Naive thymus-derived CD8-positive, alpha-beta T cell (primary cell): ENCODE measurements around the gene KIF13A. TPM values are rescaled to one million over a fixed set of nuclear protein-coding genes. Genes with fewer than 3 reads are reported as not detected.
"Not testable (repeated sequence)": the region's sequence is repeated elsewhere in the genome, so short reads cannot be mapped to it uniquely, and the experiment has no call there.

Source experiments
- ATAC-seq, 2 donors: fragments of 150-1000 bp; cut with Tn5 transposase in 1 of 2; sonication (Bioruptor Pico), chemical (Tn5 transposase) in 1 of 2; 1 replicate in 1 of 2; 2 replicates in 1 of 2; pipeline ENCODE4 v1.10.0; 2021; ENCODE audit warnings: mild to moderate bottlenecking in 2 of 2, moderate library complexity in 2 of 2
- POLR2A ChIA-PET: fragments of 350-600 bp; sonication (Branson Sonifier 250); formaldehyde crosslinking; loops from one replicate; lab custom pipeline; 2021; ENCODE audit warnings: antibody characterized with exemption; lab: Charles Lee
- DNase-seq, 10 donors: peaks; one replicate each; pipeline versions ENCODE4 v3.0.0 to v3.0.0-alpha.2; 2020 to 2022
- H3K27ac Mint-ChIP-seq, 10 donors: one replicate each; pipeline ENCODE4 v1.8.0; 2020 to 2022; ENCODE audit warnings: mild to moderate bottlenecking in 10 of 10, mixed read lengths in 10 of 10, moderate library complexity in 4 of 10, inconsistent platforms in 1 of 10
- H3K27me3 Mint-ChIP-seq, 5 donors: one replicate each; pipeline ENCODE4 v1.8.0; 2021 to 2022; ENCODE audit warnings: mixed read lengths in 5 of 5
- H3K36me3 Mint-ChIP-seq, 3 donors: one replicate each; pipeline ENCODE4 v1.8.0; 2020 to 2022; ENCODE audit warnings: mixed read lengths in 3 of 3, mild to moderate bottlenecking in 2 of 3, inconsistent platforms in 1 of 3
- H3K4me1 Mint-ChIP-seq, 4 donors: one replicate each; pipeline ENCODE4 v1.8.0; 2021 to 2022; ENCODE audit warnings: mixed read lengths in 4 of 4
- H3K4me3 Mint-ChIP-seq, 10 donors: one replicate each; pipeline ENCODE4 v1.8.0; 2020 to 2022; ENCODE audit warnings: mild to moderate bottlenecking in 10 of 10, mixed read lengths in 10 of 10, moderate library complexity in 6 of 10, inconsistent platforms in 1 of 10
- H3K9me3 Mint-ChIP-seq, 9 donors: one replicate each; pipeline ENCODE4 v1.8.0; 2020 to 2022; ENCODE audit warnings: mixed read lengths in 9 of 9, mild to moderate bottlenecking in 3 of 9, inconsistent platforms in 1 of 9, moderate library complexity in 1 of 9
- polyA plus RNA-seq, 3 donors: library from polyadenylated mRNA; unstranded; fragments of 300-500 nt; fragmentation: Illumina TruSeq; gene quantifications; one replicate each; pipeline ENCODE4 v1.2.3, GENCODE V29; 2021
- total RNA-seq, 8 experiments: library from RNA in 2 of 8; stranded (reverse) in 2 of 8; gene quantifications; one replicate each; pipeline ENCODE4 v1.2.3 and lab custom pipeline; 2021 to 2026

KIF13A gene
- total and polyA plus RNA-seq, 5 experiments from 2014 or later = 0.49 to 0.81 TPM; not detected in 3

DNA sequence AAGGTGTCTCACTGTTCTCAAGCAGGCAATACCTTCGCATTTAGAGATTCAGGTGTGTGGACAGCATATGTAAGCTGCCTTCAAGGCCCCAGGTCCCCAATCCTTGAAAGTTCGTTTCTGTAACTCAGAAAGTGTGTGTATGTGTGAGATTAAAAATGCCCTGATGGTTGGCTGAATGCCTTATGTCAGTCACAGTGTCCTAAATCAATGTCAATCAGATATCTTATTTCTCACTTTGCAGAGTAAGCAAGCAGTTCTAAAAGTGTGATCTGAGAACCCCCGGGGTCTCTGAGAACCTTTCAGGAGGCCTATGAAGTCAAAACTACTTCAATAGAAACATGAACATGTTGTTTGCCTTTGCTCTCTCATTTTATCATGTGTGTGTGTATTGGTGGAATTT is 157.5 kb downstream of the KIF13A start:
- DNase-seq = no peak
- Mint-ChIP-seq H3K27me3 (peaks cover 0 to 5% (median 2%) of the 10 kb centered on the region in 5 donors), H3K4me1 (no peaks in the 10 kb centered on the region), H3K9me3 (no peaks in the 10 kb centered on the region), H3K4me3 (no peak overlapping the region), H3K36me3 (no peaks in the 10 kb centered on the region), H3K27ac (no peak overlapping the region)
- no peak for ATAC-seq
- POLR2A ChIA-PET = no interaction called here

GRCh38 chr6:17828149-17828548 is 159.3 kb downstream of the KIF13A start:
- POLR2A ChIA-PET = no interaction called here
- Mint-ChIP-seq H3K4me3 (no peak overlapping the region), H3K27me3 (peaks cover 0 to 5% (median 2%) of the 10 kb centered on the region in 5 donors), H3K36me3 (no peaks in the 10 kb centered on the region), H3K27ac (no peak overlapping the region), H3K4me1 (no peaks in the 10 kb centered on the region), H3K9me3 (no peaks in the 10 kb centered on the region)
- ATAC-seq (no peak), DNase-seq (no peak)

GRCh38 chr6:17826301-17826700 is 161.1 kb downstream of the KIF13A start:
- POLR2A ChIA-PET = no interaction called here
- Mint-ChIP-seq H3K9me3 (no peaks in the 10 kb centered on the region), H3K27me3 (peaks cover 0 to 5% (median 0%) of the 10 kb centered on the region in 5 donors), H3K36me3 (no peaks in the 10 kb centered on the region), H3K4me3 (no peak overlapping the region), H3K27ac (no peak overlapping the region), H3K4me1 (no peaks in the 10 kb centered on the region)
- no peak for DNase-seq
- no peak for ATAC-seq

DNA sequence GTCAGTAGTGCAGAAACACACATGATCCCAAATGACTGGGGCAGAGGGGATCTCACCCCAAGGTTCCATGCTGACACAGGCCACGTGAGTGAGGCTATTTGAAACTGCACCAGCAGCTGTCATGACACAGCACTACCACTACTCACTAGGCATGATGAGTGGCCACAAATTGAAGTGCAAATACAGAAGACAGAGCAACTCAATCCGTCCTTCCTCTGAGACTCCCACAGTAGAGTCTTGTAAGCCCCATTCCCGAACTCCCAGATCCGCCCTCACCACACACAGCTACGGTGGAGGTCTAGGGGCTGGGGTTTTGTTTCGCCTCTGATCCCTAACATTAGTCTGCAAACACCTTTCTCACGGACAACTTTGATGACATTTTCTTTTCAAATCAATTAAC is 167.4 kb downstream of the KIF13A start:
- POLR2A ChIA-PET = no interaction called here
- no peak overlapping the region for H3K4me3 Mint-ChIP-seq
- ATAC-seq = no peak

DNA sequence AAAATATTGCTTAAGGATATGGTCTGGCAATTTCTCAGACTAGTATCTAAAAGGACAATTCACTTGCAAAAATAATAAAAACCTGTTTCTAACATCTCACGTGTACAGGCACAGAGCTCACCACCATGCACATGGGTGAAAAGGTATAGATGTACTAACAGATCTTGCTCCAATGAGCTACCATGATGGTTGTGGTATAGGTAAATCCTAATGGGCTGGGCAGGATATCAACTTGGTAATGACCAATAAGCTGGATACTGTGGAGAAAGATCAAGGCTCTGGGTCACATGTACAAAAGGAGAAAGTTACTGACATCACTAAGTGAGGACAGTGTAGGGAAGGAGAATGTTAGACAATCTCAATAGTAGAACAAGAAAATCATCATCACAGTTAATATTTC is 169.7 kb downstream of the KIF13A start:
- H3K4me1 Mint-ChIP-seq = no peaks in the 10 kb centered on the region
- no peak for ATAC-seq
- POLR2A ChIA-PET = no interaction called here
- H3K4me3 Mint-ChIP-seq = no peak overlapping the region
- no peaks in the 10 kb centered on the region for H3K36me3 Mint-ChIP-seq
- DNase-seq = no peak
- H3K27ac Mint-ChIP-seq = no peak overlapping the region
- H3K27me3 Mint-ChIP-seq = peaks cover 0 to 4% (median 0%) of the 10 kb centered on the region in 5 donors
- H3K9me3 Mint-ChIP-seq = no peaks in the 10 kb centered on the region

More for the DNA sequence above, 167.4 kb downstream of the KIF13A start:
- Mint-ChIP-seq H3K36me3 (no peaks in the 10 kb centered on the region), H3K4me1 (no peaks in the 10 kb centered on the region), H3K27ac (no peak overlapping the region), H3K27me3 (peaks cover 0 to 4% (median 2%) of the 10 kb centered on the region in 5 donors), H3K9me3 (no peaks in the 10 kb centered on the region)
- no peak for DNase-seq

DNA sequence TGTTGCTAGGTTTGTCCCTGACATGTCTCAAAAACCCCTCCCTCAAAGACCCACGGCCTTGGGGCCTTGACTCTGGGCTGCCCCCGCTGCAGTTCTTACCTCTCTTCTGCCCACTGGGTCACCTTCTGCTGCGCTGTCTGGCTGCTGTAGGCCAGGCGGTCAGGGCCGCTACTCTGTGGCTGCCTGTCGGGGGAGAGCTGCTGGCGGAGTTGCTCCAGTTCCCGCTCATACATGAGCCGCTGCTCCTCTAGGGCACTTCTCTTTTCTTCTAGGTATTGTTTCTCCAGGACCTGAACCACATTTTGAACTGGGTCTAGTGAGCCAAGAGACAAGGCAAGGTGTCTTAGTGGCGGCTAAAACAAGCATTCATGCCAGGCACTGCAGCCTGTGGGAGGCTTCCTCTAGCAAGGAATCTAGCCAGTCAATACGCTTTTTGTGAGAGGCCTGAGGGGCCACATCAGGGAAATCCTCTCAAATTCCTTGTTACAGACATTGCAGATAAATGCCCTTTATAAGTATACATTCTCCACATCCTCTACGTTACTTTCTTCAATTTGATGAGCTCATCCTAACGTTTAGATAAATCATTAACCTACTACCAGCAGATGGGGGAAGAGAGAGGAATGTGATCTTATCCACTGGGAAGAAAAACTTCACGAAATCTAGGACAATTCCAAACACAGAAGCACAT is 170.4 kb downstream of the KIF13A start:
- H3K36me3 Mint-ChIP-seq = no peaks in the 10 kb centered on the region
- H3K4me1 Mint-ChIP-seq = no peaks in the 10 kb centered on the region
- H3K4me3 Mint-ChIP-seq = no peak overlapping the region
- H3K27me3 Mint-ChIP-seq = peaks cover 0 to 8% (median 0%) of the 10 kb centered on the region in 5 donors
- no peak for ATAC-seq
- no peaks in the 10 kb centered on the region for H3K9me3 Mint-ChIP-seq
- no peak for DNase-seq
- H3K27ac Mint-ChIP-seq = no peak overlapping the region
- POLR2A ChIA-PET = no interaction called here

DNA sequence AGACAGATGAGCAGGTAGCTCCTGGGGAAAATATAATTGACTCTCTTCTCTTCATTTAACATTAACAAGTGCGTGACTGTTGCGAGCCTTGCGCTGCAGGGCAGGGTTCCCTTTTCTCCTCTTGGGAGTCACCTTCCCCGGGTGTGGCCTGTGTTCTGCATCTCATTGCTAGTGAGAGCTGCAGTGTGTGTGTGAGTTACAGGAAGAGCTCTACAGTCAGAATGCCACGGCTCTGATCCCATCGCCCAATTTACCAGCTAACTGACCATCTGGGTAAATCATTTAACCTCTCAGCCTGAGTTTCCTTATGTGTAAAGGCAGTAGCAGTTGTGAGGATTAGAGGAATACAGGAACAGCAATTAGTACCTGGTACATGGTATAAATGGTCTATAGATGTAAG is 173.9 kb downstream of the KIF13A start:
- Mint-ChIP-seq H3K27ac (peak overlapping the region in 1 of 10 donors; percentile 22), H3K4me3 (no peak overlapping the region), H3K4me1 (no peaks in the 10 kb centered on the region), H3K36me3 (no peaks in the 10 kb centered on the region), H3K27me3 (peaks cover 0 to 7% (median 4%) of the 10 kb centered on the region in 5 donors), H3K9me3 (peaks cover 0 to 3% (median 0%) of the 10 kb centered on the region in 9 donors)
- ATAC-seq = no peak
- POLR2A ChIA-PET = no interaction called here
- no peak for DNase-seq

DNA sequence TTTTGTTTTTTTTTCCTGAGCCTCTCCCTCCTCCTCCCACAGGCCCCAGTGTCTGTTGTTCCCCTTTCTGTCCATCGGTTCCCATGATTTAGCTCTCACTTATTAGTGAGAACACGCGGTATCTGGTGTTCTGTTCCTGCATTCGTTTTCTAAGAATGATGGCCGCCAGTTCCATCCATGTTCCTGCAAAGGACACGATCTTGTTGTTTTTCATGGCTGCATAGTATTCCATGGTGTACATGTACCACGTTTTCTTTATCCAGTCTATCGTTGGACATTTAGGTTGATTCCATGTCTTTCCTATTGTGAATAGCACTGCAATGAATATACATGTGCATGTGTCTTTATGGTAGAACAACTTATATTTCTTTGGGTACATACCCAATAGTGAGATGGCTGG is 175.1 kb downstream of the KIF13A start:
- H3K27ac Mint-ChIP-seq = no peak overlapping the region
- H3K27me3 Mint-ChIP-seq = peaks cover 0 to 8% (median 3%) of the 10 kb centered on the region in 5 donors
- H3K36me3 Mint-ChIP-seq = peaks cover 0 to 6% (median 2%) of the 10 kb centered on the region in 3 donors
- ATAC-seq (no peak), DNase-seq (no peak)
- peaks cover 0 to 9% (median 3%) of the 10 kb centered on the region in 9 donors for H3K9me3 Mint-ChIP-seq
- POLR2A ChIA-PET = no interaction called here
- no peak overlapping the region for H3K4me3 Mint-ChIP-seq
- H3K4me1 Mint-ChIP-seq = no peaks in the 10 kb centered on the region

GRCh38 chr6:17808609-17809008 is 178.8 kb downstream of the KIF13A start:
- Mint-ChIP-seq H3K27me3 (peaks cover 0 to 14% (median 5%) of the 10 kb centered on the region in 5 donors), H3K27ac (no peak overlapping the region), H3K4me3 (no peak overlapping the region), H3K36me3 (peaks cover 0 to 6% (median 2%) of the 10 kb centered on the region in 3 donors), H3K9me3 (peaks cover 0 to 13% (median 5%) of the 10 kb centered on the region in 9 donors), H3K4me1 (peaks cover 0 to 5% (median 0%) of the 10 kb centered on the region in 4 donors)
- POLR2A ChIA-PET = no interaction called here
- no peak for DNase-seq
- ATAC-seq = no peak

DNA sequence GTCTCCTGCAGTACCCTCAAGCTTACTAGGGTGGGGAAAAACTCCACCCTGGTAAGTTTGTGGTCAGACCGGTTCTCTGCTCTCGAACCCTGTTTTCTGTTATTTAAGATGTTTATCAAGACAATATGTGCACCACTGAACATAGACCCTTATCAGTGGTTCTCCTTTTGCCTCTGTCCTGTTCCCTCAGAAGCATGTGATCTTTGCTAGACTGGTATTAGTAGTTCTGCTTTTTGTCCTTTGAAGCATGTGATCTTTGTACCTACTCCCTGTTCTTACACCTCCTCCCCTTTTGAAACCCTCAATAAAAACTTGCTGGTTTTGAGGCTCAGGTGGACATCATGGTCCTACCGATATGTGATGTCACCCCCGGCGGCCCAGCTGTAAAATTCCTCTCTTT is 180.0 kb downstream of the KIF13A start:
- H3K36me3 Mint-ChIP-seq, ATAC-seq, H3K4me1 Mint-ChIP-seq, POLR2A ChIA-PET, DNase-seq, H3K27ac Mint-ChIP-seq, H3K4me3 Mint-ChIP-seq: not testable (repeated sequence)
- Mint-ChIP-seq H3K27me3 (peaks cover 0 to 14% (median 5%) of the 10 kb centered on the region in 5 donors), H3K9me3 (peaks cover 0 to 13% (median 5%) of the 10 kb centered on the region in 9 donors)

- peaks cover 0 to 13% (median 5%) of the 10 kb centered on the region in 9 donors for H3K9me3 Mint-ChIP-seq
- no peak overlapping the region for H3K27ac Mint-ChIP-seq
- peaks cover 0 to 5% (median 0%) of the 10 kb centered on the region in 4 donors for H3K4me1 Mint-ChIP-seq
- POLR2A ChIA-PET = no interaction called here
- peaks cover 0 to 10% (median 5%) of the 10 kb centered on the region in 5 donors for H3K27me3 Mint-ChIP-seq
- ATAC-seq (no peak), DNase-seq (no peak)
- no peak overlapping the region for H3K4me3 Mint-ChIP-seq
- peaks cover 0 to 6% (median 2%) of the 10 kb centered on the region in 3 donors for H3K36me3 Mint-ChIP-seq
Observed at GRCh38 chr6:17803409-17803808, 184.0 kb downstream of the KIF13A start.

GRCh38 chr6:17798477-17799154 is 188.8 kb downstream of the KIF13A start:
- POLR2A ChIA-PET = no interaction called here
- H3K9me3 Mint-ChIP-seq = no peaks in the 10 kb centered on the region

GRCh38 chr6:17790489-17790888 is 196.9 kb downstream of the KIF13A start:
- no peak for DNase-seq
- no peak overlapping the region for H3K4me3 Mint-ChIP-seq
- POLR2A ChIA-PET = no interaction called here

More at GRCh38 chr6:17798477-17799154, 188.8 kb downstream of the KIF13A start:
- no peaks in the 10 kb centered on the region for H3K4me1 Mint-ChIP-seq
- peaks cover 0 to 10% (median 1%) of the 10 kb centered on the region in 5 donors for H3K27me3 Mint-ChIP-seq
- DNase-seq (no peak), ATAC-seq (no peak)
- no peak overlapping the region for H3K4me3 Mint-ChIP-seq
- no peak overlapping the region for H3K27ac Mint-ChIP-seq
- no peaks in the 10 kb centered on the region for H3K36me3 Mint-ChIP-seq

More at GRCh38 chr6:17790489-17790888, 196.9 kb downstream of the KIF13A start:
- Mint-ChIP-seq H3K9me3 (no peaks in the 10 kb centered on the region), H3K4me1 (no peaks in the 10 kb centered on the region), H3K27ac (peak overlapping the region in 1 of 10 donors; percentile 17), H3K27me3 (peaks cover 0 to 3% (median 0%) of the 10 kb centered on the region in 5 donors), H3K36me3 (no peaks in the 10 kb centered on the region)
- no peak for ATAC-seq
